HG02884 (cell line): ENCODE measurements around the gene ERICH2.

Experiments used
- ATAC-seq: cut with Tn5 transposase; IDR thresholded peaks from one replicate; pipeline ENCODE4 v1.9.1; 2021; ENCODE audit warnings: mild to moderate bottlenecking, moderate library complexity; ENCODE audit not compliant: unreplicated experiment

Gene ERICH2

DNA sequence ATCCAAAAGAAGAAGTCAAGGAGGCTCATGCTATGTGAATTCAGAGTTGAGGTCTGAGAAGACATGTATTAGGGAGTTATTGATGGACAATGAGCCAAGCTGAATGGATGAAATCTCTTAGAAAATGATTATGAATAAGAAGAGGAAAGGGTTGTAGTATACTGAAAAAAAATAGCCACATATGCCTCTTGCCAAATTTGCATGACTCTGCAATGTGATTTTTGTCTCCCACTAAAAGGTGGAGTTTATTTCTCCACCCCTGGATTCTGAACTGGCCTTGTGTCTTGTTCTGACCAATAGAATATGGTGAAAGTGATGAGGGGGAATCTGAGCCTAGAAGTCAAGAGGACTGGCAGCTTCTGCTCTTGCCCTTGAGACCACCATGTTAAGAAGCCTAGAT, 8.6 kb upstream of the ERICH2 start:
- no peak for ATAC-seq

DNA sequence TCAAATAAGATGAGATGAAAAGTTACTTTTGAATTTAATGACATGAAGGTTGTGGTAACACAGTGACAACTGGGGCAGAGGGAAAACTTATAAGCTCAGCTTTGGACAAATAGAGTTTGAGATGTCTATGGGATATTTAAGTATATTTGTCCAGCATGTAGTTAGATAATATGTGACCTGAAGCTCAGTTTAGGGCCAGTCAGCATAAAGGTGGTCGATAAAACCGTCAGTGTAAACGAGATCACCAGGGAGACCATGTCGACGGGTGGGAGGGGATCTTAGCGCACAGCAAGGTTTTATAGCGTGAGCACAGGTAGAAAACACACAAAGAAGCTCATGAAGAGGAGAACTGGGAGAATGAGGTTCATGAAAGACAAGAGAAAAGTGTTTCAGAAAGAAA, 7.4 kb upstream of the ERICH2 start:
- ATAC-seq = no peak

- ATAC-seq = no peak
These were observed 6.9 kb upstream of the ERICH2 start for GRCh38 chr2:170763232-170763631.

DNA sequence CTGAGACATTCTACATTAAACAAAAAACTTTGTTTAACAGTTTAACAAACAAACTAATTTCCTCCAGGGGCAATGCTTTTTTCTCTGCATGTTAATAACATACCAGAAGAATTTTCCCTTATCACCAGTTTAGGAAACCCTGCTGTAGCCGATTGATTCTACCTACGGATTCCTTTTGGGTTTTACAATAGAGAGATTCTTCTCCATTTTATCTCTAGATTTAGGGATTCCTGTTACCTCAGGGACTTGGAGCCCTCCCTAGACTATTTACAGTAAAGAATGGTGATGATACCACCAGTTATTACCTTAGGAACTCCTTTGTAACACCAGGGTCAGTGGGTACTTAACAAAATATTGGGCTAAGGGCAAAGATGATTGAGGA, 5.3 kb upstream of the ERICH2 start:
- ATAC-seq = no peak

DNA sequence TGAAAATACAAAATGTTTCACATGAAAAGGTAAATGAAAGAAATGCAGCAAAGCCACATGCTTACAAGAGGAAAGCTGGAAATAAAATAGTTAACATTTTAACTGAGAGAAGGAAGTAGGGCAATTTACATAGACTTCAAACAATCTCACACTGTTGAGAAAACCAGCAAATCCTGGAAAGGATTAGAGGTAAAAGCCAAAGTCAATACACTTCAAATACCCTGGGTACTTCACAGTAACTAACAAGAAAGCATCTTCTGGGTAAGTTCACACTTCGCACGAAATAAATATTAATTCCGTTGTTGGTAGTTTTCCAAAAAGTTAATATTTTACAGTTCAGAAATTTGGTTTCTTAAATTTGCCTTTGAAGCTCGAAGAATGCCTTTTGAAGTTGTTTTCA, 3.5 kb upstream of the ERICH2 start:
- no peak for ATAC-seq

GRCh38 chr2:170770606-170771420, 635 bp downstream of the ERICH2 start:
- ATAC-seq = peak; percentile 80

- ATAC-seq = no peak
These were observed 1.3 kb downstream of the ERICH2 start for GRCh38 chr2:170771421-170771937.

- ATAC-seq = no peak
These were observed 2.1 kb downstream of the ERICH2 start for GRCh38 chr2:170772295-170772694.

DNA sequence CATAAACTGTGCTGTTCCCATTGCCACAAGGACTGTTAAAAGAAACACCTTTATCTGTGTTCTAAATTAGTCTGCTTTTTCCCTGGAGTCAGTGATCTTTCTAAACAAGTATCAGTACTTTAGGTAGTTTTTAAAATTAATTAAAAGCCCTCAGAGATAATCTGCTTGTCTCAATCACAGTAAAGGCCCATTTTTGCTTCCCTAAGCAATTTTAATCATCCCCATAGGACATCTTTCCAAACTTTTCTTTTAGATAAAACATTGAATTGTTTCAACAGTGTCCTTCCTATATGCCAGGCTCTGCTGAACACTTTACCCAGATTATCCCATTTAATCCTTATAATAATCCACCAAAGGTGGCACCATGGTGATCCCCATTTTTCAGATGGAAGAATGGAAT, 3.9 kb downstream of the ERICH2 start:
- ATAC-seq = no peak

DNA sequence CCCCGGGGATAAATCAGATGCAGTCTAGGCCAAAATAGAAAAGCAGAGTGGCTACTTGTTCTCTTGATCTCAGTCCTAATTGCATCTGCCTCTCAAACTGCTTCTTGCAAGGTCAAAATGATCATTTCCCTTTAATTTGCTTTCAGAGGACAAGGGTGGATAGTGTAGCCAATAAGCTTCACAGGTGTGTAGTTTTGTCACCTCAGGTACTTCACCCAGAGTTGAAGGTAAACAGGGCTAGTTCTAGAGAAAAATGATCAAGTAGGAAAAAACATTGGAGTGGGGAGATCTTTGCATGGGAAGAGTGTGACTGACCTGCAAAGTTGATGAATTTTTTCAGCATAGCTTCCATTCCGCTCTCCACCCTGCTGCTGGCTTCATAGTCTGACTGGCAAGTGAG, 8.7 kb downstream of the ERICH2 start:
- no peak for ATAC-seq

GRCh38 chr2:170779304-170779703, 9.1 kb downstream of the ERICH2 start:
- no peak for ATAC-seq

DNA sequence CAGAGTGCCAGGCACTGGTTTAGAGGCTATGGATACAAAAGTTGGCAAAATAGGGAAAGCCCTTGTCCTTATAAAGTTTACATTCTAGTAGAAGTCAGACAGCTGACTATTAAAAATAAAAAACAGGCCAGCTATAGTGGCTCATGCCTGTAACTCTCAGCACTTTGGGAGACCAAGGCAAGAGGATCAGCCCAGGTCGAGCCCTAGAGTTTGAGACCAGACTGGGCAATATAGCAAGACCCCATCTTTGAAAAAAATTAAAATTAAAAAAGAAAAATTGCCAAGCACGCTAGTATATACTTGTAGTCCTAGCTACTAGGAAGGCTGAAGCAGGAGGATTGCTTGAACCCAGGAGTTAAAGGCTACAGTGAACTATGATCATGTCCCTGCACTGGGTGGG, 12.5 kb downstream of the ERICH2 start:
- no peak for ATAC-seq

DNA sequence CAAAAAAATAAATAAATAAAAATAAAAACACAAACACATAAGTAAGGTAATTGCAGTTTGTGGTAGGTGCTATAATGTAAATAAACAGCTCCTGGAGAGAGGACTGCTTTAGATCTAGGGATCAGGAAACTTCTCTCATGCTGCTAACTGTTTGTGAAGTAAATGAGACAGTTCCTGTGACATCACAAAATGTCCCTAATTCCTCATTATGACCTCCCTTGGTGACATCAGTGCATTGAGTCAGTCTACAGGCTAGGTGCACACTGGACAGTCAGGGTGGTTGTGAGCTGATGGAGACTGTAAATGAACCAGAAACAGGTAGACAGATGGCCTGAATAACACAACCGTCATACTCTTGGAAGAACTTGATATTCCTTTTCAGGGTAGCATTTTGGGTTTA, 13.4 kb downstream of the ERICH2 start:
- no peak for ATAC-seq

DNA sequence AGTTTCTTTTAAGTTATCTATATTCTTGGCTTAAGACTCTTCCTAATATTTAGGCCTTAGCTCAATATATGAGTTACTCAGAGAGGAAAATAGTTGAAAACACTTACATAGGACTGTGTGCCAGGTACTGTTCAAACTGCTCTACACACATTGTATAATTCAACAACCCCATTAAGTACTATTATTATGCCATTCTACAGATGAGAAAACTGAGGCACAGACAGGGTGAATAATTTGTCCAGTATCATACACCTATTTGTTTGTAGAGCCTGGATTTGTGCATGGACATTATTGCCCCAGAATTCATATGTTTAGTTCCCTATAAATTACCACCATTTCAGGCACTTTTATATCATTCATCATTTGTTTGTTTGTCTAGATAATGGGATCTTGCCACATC, 28.8 kb downstream of the ERICH2 start:
- no peak for ATAC-seq

GRCh38 chr2:170806548-170806947, 36.4 kb downstream of the ERICH2 start:
- no peak for ATAC-seq

- no peak for ATAC-seq
These were observed 42.8 kb downstream of the ERICH2 start for GRCh38 chr2:170812710-170813600.

- ATAC-seq = no peak
These were observed 43.7 kb downstream of the ERICH2 start for GRCh38 chr2:170813611-170814532.

GRCh38 chr2:170814533-170815230, 44.5 kb downstream of the ERICH2 start:
- no peak for ATAC-seq

- ATAC-seq = no peak
These were observed 45.1 kb downstream of the ERICH2 start for GRCh38 chr2:170815311-170815710.
